COR-L47 (cell line): ENCODE results near the gene MPP3.
"Not testable (repeated sequence)": the region's sequence is repeated elsewhere in the genome, so short reads cannot be mapped to it uniquely, and the experiment has no call there.

ENCODE experiments used
- DNase-seq: peaks from one replicate; lab custom pipeline; 2025; lab: John Stamatoyannopoulos, UW

The MPP3 gene

DNA sequence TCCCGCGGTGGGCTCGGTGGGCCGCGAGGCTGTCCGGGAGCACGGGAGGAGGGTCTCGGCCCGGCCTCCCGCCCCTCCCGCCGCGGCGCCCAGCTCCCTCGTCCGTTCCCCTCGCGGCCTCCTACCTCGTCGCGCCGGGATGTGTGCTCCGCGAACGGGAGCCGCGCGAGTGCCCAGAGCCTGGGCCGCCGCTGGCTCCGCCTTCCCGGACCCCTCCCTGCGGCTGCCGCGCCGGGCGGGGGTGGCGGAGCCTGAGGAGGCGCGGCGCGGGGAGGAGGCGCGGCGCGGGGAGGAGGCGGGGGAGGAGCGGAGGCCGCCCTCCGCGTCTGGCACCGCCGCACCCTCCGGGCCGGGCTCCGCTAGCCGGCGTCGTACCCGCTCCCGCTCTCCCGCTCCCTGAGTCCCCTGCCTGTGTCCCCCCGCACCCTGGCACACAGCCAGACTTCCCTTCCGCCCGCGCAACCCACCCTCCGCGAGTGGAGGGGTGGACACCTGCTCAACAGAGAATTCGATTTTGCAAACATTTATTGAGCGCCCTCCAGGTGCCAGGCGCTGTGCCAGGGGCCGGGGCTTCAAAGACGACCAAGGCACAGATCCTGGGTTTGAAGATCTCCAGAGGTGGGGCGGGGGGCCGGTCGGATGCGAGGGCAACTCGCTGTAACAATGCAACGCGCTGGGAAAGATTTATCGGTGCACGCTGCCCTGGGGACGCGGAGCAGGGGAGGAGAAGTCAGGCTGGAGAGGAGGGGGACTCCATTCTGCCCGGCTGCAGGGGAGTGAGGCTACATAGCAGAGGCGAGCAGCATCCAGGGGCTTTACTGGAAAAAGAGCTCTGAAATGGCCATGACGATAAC lies at the start of gene MPP3:
MPP3 (minus strand) TSS at position 171 of the 854 bp plus-strand sequence. CDS start 1,240 bp downstream, outside the sequence.
- peak; percentile 71 for DNase-seq

DNA sequence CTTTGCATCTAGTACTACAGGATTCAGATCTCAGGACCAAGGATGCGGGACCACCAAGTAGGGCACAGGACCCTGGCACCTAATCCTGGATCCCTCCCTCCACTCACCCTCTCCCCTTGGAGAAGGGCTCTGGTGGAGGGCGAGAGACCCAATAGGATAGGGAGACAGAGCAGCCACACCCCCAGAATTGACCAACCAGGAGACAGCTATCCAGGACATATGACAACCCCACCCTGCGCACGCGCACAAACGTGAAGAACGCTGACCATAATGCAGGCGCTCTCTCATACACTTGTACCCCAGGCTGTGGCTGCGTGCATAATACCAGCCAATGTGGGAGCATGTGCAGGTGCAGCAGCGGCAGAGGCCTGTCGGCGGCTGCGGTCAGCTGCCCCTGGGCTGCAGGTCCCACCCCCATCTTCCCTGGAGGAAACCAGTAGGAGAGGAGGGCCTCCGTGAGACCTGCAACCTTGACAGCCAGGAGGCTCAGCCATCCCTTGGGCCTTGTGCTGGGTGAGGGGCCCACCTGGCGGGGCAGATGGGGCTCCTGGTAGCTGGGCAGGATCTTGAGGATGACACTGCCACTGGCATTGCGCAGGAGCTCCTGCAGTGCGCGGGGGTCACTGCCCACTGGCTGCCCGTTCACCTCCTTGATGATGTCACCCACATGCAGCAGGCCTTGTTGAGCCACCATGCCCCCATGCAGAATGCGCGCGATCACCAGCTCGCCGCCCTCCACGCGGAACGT lies 49.0 kb upstream of the MPP3 start:
- no peak for DNase-seq

GRCh38 chr17:43881181-43881580 lies 48.2 kb upstream of the MPP3 start:
- no peak for DNase-seq

DNA sequence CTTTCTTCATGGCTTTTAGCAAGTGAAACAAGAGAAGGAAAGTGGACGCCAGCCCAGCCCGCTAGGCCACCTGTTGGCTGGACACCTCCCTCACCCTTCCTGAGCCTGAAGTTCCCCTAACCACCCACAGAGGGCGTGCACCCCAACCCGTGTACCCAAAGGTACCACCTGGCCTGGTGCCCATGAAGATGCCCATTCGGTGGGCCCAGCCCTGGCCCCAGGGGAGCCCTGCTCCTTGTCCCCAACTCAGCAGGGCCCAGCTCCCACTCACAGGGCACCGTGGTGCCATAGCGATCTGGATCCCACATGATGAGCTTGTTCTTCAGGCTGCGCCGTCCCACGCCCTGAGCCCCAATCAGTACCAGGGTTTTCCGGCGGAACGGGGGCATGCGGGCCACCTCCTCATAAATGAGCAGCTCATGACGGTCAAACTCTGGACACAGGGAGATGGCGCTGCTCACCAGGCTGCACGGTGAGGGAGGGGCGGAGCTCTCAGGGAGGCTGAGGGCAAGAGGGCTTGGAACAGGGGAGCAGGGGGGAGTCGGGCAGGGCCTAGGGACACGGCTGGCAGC lies 47.6 kb upstream of the MPP3 start:
- peak; percentile 25 for DNase-seq

GRCh38 chr17:43879723-43880419 lies 46.9 kb upstream of the MPP3 start:
- no peak for DNase-seq

- peak; percentile 56 for DNase-seq
Measured at GRCh38 chr17:43878260-43879175, 45.6 kb upstream of the MPP3 start.

DNA sequence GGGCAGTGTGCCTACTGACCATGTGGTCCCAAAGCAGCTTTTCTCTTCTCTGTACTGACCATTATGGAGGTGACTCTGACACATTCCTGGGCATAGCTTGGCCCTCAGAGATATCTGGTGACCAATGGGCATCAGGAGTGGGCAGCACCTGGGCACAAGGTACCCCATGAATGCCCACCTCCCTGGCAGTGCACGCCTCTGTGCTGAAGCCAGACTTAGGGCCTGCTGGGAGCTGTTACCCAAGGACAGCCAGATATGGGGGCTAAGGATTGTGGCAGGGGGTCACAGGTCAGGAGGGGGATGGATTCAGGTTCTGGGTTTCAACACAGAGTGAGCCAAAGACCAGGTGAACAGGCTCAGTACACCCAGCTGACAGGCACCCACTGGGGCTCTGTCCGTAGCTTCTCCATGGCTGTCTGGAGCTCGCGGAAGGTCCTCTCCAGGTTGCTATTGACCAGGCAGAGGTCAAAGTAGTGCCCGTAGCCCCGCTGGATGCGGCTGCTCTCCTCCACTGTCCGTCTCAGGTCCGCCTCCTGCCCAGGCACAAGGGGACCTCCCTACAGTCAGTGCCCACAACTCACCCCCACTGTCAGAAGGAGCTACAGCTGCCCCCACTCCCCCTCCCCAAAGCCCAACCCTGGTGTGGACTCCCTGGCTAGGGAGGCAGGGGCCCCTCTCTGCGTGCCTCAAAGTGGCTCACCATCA lies 44.7 kb upstream of the MPP3 start:
- DNase-seq, result no peak

- DNase-seq, result no peak
Measured at GRCh38 chr17:43877031-43877430, 44.1 kb upstream of the MPP3 start.

DNA sequence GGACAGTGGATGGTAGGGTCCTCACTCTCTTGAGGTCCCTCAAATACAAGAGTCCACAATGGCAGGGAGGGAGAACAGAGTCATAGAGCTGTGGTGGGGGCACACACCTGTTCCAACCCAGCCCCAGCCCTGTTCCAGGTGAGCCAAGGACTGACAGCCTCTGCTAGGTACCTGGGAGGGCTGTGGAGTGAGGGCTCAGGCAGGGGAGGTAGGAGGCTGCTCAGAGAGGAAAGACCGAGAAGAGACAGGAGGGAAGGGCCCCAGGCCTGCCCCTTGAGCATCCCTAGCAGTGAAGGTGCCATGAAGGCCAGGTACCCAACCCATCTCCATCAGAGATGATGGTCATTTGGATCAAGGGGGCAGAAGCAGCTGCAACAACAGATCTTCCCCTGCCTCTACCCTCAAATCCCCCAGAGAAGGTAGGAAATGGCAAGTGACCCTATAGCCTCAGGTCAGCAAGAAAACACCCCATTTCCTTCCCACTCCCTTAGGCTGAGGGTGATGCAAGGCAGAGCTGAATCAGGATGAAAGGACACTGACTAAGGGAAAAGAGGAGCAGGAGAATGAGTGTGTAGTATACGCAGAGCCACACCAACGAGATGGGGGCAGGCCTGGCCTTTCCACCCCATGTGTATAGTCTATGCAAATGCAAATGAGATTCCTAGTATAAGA lies 42.7 kb upstream of the MPP3 start:
- DNase-seq, result no peak

DNA sequence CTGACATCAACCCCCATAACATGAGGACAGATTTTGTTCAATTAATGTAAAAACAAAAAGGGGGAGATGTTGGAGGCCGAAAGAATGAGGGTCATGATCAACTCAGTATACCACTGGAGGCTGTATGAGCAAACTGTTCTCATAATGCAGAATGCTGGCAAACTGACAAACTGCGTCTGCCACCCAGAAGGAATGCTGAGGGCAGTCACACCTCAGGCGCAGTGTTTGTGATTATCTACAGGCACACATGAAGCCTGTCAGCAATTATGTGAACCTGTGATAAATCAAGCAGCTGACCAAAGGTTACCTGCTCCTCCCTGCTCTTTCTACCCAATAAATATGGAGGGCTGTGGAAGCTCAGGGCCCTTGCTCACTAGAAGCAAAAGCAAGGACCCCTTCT lies 41.3 kb upstream of the MPP3 start:
- DNase-seq, result no peak

DNA sequence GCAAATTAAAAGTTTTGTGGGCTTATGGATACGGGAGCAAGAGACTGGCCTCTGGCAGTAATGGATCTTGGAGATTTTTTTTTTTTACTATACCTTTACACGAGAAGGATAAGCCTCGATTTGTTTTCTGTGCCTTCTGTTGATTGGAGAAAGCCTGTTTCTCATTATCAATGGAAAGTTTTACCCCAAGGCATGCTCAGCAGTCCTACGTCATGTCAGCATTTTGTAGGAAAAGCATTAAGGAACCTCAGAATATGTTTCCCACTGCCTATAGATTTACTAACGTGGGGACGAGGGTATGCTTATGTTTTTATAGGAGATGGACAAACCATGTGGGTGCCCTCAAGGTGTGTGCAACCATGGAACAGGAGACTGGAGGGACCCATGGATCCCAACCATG lies 40.9 kb upstream of the MPP3 start:
- no peak for DNase-seq

DNA sequence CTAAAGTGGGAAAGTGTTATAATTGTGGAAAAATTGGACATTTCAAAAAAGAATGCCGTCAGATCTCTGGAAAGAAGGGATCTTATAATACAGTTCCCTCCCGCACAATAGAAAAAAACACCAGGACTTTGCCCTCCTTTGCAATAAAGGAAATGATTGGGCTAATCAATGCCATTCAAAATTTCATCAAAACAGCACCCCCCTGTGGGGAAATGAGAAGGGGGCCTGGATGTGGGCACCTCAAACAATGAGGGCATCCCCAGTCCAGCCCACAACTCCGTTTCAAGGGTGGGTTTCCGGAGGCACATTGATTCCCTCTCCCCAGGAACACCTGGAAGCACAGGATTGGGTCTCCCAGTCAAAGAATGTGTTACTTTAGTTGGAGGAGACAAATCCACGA lies 40.1 kb upstream of the MPP3 start:
- no peak for DNase-seq

DNA sequence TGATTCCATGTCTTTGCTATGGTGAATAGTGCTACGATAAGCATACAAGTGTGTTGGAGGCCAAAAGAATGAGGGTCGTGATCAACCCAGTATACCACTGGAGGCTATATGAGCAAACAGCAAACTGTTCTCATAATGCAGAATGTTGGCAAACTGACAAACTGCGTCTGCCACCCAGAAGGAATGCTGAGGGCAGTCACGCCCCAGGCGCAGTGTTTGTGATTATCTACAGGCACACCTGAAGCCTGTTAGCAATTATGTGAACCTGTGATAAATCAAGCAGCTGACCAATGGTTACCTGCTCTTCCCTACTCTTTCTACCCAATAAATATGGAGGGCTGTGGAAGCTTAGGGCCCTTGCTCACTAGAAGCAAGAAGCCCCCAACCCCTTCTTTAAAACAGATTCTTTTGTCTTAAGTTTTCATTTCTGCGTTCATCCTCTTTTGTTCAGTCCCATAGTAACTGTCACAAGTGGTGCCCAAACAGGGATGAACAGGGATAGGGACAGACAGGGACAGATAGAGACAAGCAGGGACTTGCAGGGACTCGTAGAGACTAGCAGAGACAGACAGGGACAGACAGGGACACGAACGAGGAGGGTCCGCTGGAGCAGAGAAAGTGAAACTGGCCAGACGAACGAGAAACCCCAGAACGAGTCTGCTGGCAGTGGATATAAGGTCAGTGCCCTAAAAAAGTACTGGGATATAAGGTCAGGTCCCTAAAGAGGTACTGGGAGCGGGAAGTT lies 39.2 kb upstream of the MPP3 start:
- peak; percentile 44 for DNase-seq

GRCh38 chr17:43869031-43869430 lies 36.1 kb upstream of the MPP3 start:
- not testable (repeated sequence) for DNase-seq

GRCh38 chr17:43868226-43868994 lies 35.5 kb upstream of the MPP3 start:
- DNase-seq, result no peak

GRCh38 chr17:43864161-43864984 lies 31.4 kb upstream of the MPP3 start:
- no peak for DNase-seq

GRCh38 chr17:43861960-43862359 lies 29.0 kb upstream of the MPP3 start:
- DNase-seq, result no peak
